Panc1 (cell line): ENCODE results near the gene MRPL14.

Experiments
- CTCF ChIP-seq: fragments of 450-650 bp; IDR thresholded peaks from 2 replicates; pipeline ENCODE4 v1.5.1; 2017; ENCODE audit warnings: mild to moderate bottlenecking
- SIN3A ChIP-seq: IDR thresholded peaks from 2 replicates; pipeline ENCODE4 v1.6.1; 2012; ENCODE audit warnings: low read depth, mild to moderate bottlenecking, low read length, moderate library complexity, borderline replicate concordance; ENCODE audit not compliant: insufficient read depth

GRCh38 chr6:44171899-44172546, 44.8 kb upstream of the MRPL14 start:
- TF ChIP-seq CTCF (no peak), SIN3A (no peak)
